DND-41 (cell line): Measurements from ENCODE around the gene RPS6KC1.

ENCODE experiments used
- CTCF ChIP-seq: IDR thresholded peaks from 2 replicates; pipeline ENCODE4 v1.5.1; 2012; ENCODE audit warnings: borderline replicate concordance, low read length, moderate library complexity, mild to moderate bottlenecking; ENCODE audit not compliant: poor library complexity, severe bottlenecking; ENCODE audit errors: extremely low read depth
- EZH2 ChIP-seq: IDR thresholded peaks from 3 replicates; pipeline ENCODE4 v1.6.1; 2012; ENCODE audit warnings: borderline replicate concordance, low read depth, mild to moderate bottlenecking, moderate library complexity, low read length, inconsistent platforms; ENCODE audit not compliant: severe bottlenecking

- TF ChIP-seq CTCF, result no peak
- no peak for TF ChIP-seq EZH2
Measured at GRCh38 chr1:213003256-213003655, 47.8 kb upstream of the RPS6KC1 start.
